Suprapubic skin (tissue), 4 donors: ENCODE results near the gene PADI6. TPM values are rescaled to one million over a fixed set of nuclear protein-coding genes. Genes with fewer than 3 reads are reported as not detected.

Experiments
- DNase-seq, 2 donors: peaks; one replicate each; pipeline ENCODE4 v3.0.0-alpha.2; 2019; ENCODE audit warnings: low spot score in 2 of 2
- H3K27ac ChIP-seq: fragments of 200-600 bp; sonication (generic); one replicate; pipeline ENCODE4 v1.5.1; 2019
- H3K27me3 ChIP-seq: fragments of 200-600 bp; sonication (generic); one replicate; pipeline ENCODE4 v1.5.1; 2019
- H3K36me3 ChIP-seq: fragments of 200-600 bp; sonication (generic); one replicate; pipeline ENCODE4 v1.5.1; 2019
- H3K4me1 ChIP-seq: fragments of 200-600 bp; sonication (generic); one replicate; pipeline ENCODE4 v1.5.1; 2019
- H3K4me3 ChIP-seq: fragments of 200-600 bp; sonication (generic); one replicate; pipeline ENCODE4 v1.5.1; 2019; ENCODE audit warnings: mild to moderate bottlenecking
- H3K9me3 ChIP-seq: fragments of 200-600 bp; sonication (generic); one replicate; pipeline ENCODE4 v1.5.1; 2019
- CTCF ChIP-seq, 2 donors: fragments of 200-600 bp in 1 of 2; fragments of 450-650 bp in 1 of 2; sonication (generic) in 1 of 2; IDR thresholded peaks; one replicate each; pipeline ENCODE4 v1.5.1; 2016 to 2019; ENCODE audit warnings: antibody characterized with exemption in 2 of 2, mild to moderate bottlenecking in 1 of 2, moderate library complexity in 1 of 2
- EP300 ChIP-seq: sonication (generic); formaldehyde crosslinking; IDR thresholded peaks from one replicate; pipeline ENCODE4 v1.6.1; 2017; ENCODE audit warnings: antibody characterized with exemption
- POLR2A ChIP-seq, 2 donors: fragments of 450-650 bp; IDR thresholded peaks; one replicate each; pipeline ENCODE4 v1.6.1; 2017; ENCODE audit warnings: antibody characterized with exemption in 2 of 2, mild to moderate bottlenecking in 2 of 2, moderate library complexity in 2 of 2
- POLR2AphosphoS5 ChIP-seq, 3 donors: sonication (generic); formaldehyde crosslinking; IDR thresholded peaks; one replicate each; pipeline ENCODE4 v1.6.1; 2017; ENCODE audit warnings: antibody characterized with exemption in 3 of 3
- WGBS: methylation state at CpG from one replicate; pipeline ENCODE4 v1.1.5; 2018; 5-methylcytosine and 5-hydroxymethylcytosine counted together
- total RNA-seq, 4 donors: library from RNA; depleted of rRNA; stranded (reverse); fragments of >200 nt; gene quantifications; one replicate each; pipeline ENCODE4 v1.1.0, GENCODE V29; 2016

Gene PADI6
- total RNA-seq, 4 donors from 2014 or later = not detected

- H3K4me3 ChIP-seq = no peak overlapping the region
- DNase-seq = no peak
- no peak overlapping the region for H3K27ac ChIP-seq
- peaks cover 19% of the 10 kb centered on the region for H3K4me1 ChIP-seq
- no peaks in the 10 kb centered on the region for H3K27me3 ChIP-seq
- TF ChIP-seq EP300 (no peak), POLR2AphosphoS5 (IDR thresholded peaks at IDR 0.05) (no peak), CTCF (IDR thresholded peaks at IDR 0.05) (no peak), POLR2A (IDR thresholded peaks at IDR 0.05) (no peak)
- WGBS = 71% methylated on average over 13 of the region's 13 CpGs
- H3K9me3 ChIP-seq = no peaks in the 10 kb centered on the region
- peaks cover 96% of the 10 kb centered on the region for H3K36me3 ChIP-seq
Observed at GRCh38 chr1:17423781-17424245, 51.8 kb downstream of the PADI6 start.

DNA sequence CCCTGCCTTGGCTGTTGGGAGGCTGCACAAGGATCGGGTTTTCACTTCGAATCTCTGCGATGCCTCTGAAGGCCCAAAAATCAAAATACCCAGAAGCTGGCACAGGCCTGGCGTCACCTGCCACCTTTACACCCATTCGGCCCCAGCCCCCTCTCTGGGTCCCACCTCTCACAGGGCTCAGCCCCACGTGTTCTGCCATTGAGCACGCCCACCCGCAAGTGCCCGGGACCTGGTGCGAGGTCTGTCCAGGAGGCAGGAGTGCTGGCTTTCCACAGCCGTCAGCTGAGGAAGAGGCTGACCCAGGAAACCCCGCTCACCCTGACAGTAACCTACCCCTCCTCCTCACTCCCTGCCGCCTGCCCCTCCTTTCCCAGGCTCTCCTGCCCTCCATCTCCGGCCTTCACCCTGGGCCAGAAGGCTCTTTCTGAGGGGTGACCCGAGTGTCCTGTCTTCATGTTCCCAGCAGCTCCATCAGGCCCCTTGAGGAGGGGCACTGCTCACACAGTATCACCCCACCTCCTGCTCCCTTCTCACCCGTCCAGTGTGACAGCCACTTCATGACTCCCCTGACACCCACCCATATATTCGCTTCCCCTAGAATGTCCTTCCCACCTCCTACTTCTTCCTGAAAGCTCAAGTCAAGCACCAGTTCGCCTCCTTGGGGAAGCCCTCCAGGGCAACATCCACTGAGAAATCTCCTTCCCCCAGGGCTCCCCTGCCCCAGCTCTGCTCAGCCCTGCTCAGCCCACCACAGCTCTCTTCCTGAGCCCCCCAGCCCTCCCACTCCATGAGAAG lies 54.0 kb downstream of the PADI6 start:
- peaks cover 78% of the 10 kb centered on the region for H3K36me3 ChIP-seq
- 93% methylated on average over 18 of the region's 18 CpGs for WGBS

GRCh38 chr1:17427696-17428660 lies 56.0 kb downstream of the PADI6 start:
- Histone ChIP-seq H3K4me1 (peaks cover 17% of the 10 kb centered on the region), H3K36me3 (peaks cover 67% of the 10 kb centered on the region), H3K27ac (no peak overlapping the region), H3K9me3 (no peaks in the 10 kb centered on the region), H3K27me3 (no peaks in the 10 kb centered on the region), H3K4me3 (no peak overlapping the region)
- TF ChIP-seq EP300 = no peak
- TF ChIP-seq POLR2AphosphoS5 (IDR thresholded peaks at IDR 0.05) = no peak
- WGBS = 80% methylated on average over 21 of the region's 21 CpGs
- no peak for DNase-seq

More for the DNA sequence above, 54.0 kb downstream of the PADI6 start:
- no peak overlapping the region for H3K27ac ChIP-seq
- H3K27me3 ChIP-seq = no peaks in the 10 kb centered on the region
- no peaks in the 10 kb centered on the region for H3K9me3 ChIP-seq
- H3K4me1 ChIP-seq = peaks cover 17% of the 10 kb centered on the region
- no peak for TF ChIP-seq CTCF (IDR thresholded peaks at IDR 0.05)
- no peak for TF ChIP-seq POLR2A (IDR thresholded peaks at IDR 0.05)
- no peak for TF ChIP-seq POLR2AphosphoS5 (IDR thresholded peaks at IDR 0.05)
- TF ChIP-seq EP300 = no peak
- DNase-seq = no peak
- H3K4me3 ChIP-seq = no peak overlapping the region

DNA sequence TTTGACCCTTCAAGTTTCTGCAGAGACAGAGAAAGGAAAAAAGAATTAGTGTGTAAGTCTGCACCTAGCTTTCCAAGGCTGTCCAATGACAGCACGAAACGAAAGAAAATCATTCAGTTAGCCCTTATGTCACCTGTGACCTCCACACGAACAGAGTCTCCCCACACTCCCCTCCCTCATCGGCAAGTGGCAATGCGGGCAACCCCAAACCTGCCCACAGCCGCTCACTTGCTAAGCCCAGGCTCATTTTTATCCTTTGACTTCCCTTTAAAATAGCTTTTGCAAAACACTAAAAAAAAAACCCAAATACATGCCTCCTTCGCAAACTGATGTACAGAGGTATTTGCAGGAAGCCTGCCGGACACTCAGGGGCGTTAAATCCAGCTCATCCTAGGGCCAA lies 57.2 kb downstream of the PADI6 start:
- 91% methylated on average over 9 of the region's 9 CpGs for WGBS
- H3K9me3 ChIP-seq = no peaks in the 10 kb centered on the region
- TF ChIP-seq EP300 (no peak), POLR2A (IDR thresholded peaks at IDR 0.05) (no peak), CTCF (IDR thresholded peaks at IDR 0.05) (no peak), POLR2AphosphoS5 (IDR thresholded peaks at IDR 0.05) (no peak)
- H3K4me1 ChIP-seq = peaks cover 15% of the 10 kb centered on the region
- H3K4me3 ChIP-seq = no peak overlapping the region
- no peak overlapping the region for H3K27ac ChIP-seq
- peaks cover 55% of the 10 kb centered on the region for H3K36me3 ChIP-seq
- no peaks in the 10 kb centered on the region for H3K27me3 ChIP-seq
- DNase-seq = no peak

DNA sequence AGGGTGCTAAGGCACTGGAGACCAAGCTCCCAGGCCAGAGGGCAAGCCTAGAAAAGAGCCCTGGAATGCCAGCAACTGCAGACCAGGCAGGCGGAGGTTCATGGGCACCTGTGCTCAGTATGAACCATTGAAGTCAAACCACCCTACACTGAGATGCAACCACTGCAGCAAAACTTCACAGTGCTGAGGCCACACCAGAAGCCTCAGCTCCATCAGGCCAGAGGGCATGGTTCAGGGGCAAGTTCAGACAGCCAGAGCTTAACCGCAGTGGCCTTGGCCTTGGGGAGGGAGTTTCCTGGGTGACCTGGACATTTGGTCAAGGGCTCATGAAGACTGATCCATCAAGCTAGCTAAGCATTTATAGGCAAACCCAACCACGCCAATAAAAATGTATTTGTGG lies 60.4 kb downstream of the PADI6 start:
- H3K27ac ChIP-seq = no peak overlapping the region
- no peak for TF ChIP-seq POLR2AphosphoS5 (IDR thresholded peaks at IDR 0.05)
- no peak for TF ChIP-seq CTCF (IDR thresholded peaks at IDR 0.05)
- TF ChIP-seq POLR2A (IDR thresholded peaks at IDR 0.05) = no peak
- no peak for TF ChIP-seq EP300
- no peak for DNase-seq
- H3K27me3 ChIP-seq = no peaks in the 10 kb centered on the region
- H3K9me3 ChIP-seq = no peaks in the 10 kb centered on the region
- 94% methylated on average over 3 of the region's 3 CpGs for WGBS
- no peak overlapping the region for H3K4me3 ChIP-seq
- H3K36me3 ChIP-seq = peaks cover 31% of the 10 kb centered on the region
- peaks cover 37% of the 10 kb centered on the region for H3K4me1 ChIP-seq
